Loucy (cell line): ENCODE results near the gene NKX2-2.
"Not testable (repeated sequence)": the region's sequence is repeated elsewhere in the genome, so short reads cannot be mapped to it uniquely, and the experiment has no call there.

Experiments
- H2AFZ ChIP-seq: fragments of 200-600 bp; sonication (generic); 2 replicates; pipeline ENCODE4 v1.6.0; 2016; ENCODE audit warnings: antibody characterized with exemption, mild to moderate bottlenecking, low read length, moderate library complexity
- H3F3A ChIP-seq: fragments of 200-600 bp; 2 replicates; pipeline ENCODE4 v1.6.0; 2016; ENCODE audit warnings: antibody characterized with exemption, low read depth, mild to moderate bottlenecking
- H3K27me3 ChIP-seq: fragments of 200-600 bp; sonication (generic); 2 replicates; pipeline ENCODE4 v1.6.1; 2014; ENCODE audit warnings: low read length, mild to moderate bottlenecking; ENCODE audit not compliant: insufficient read depth, poor library complexity, severe bottlenecking
- H3K36me3 ChIP-seq: fragments of 200-600 bp; sonication (generic); 2 replicates; pipeline ENCODE4 v1.6.1; 2016; ENCODE audit warnings: low read length; ENCODE audit not compliant: insufficient read depth
- H3K4me1 ChIP-seq: fragments of 200-600 bp; sonication (generic); 2 replicates; pipeline ENCODE4 v1.5.1; 2014; ENCODE audit warnings: low read length, mild to moderate bottlenecking; ENCODE audit not compliant: insufficient read depth, poor library complexity, severe bottlenecking
- H3K4me2 ChIP-seq: fragments of 200-600 bp; sonication (generic); 2 replicates; pipeline ENCODE4 v1.6.0; 2014; ENCODE audit warnings: antibody characterized with exemption, low read length, low read depth, mild to moderate bottlenecking; ENCODE audit not compliant: poor library complexity, severe bottlenecking
- H3K4me3 ChIP-seq: fragments of 200-600 bp; sonication (generic); 2 replicates; pipeline ENCODE4 v1.5.1; 2014; ENCODE audit warnings: low read length, mild to moderate bottlenecking, mixed read lengths; ENCODE audit not compliant: poor library complexity, severe bottlenecking
- H3K79me2 ChIP-seq: fragments of 200-600 bp; sonication (generic); 2 replicates; pipeline ENCODE4 v1.6.1; 2014; ENCODE audit warnings: low read length; ENCODE audit not compliant: insufficient read depth
- H3K9ac ChIP-seq: fragments of 200-600 bp; sonication (generic); 2 replicates; pipeline ENCODE4 v1.6.0; 2014; ENCODE audit warnings: mild to moderate bottlenecking, low read depth, low read length, moderate library complexity; ENCODE audit not compliant: poor library complexity, severe bottlenecking
- H3K9me2 ChIP-seq: fragments of 200-600 bp; sonication (generic); replicated peaks from 2 replicates; pipeline ENCODE4 v1.6.1; 2016; ENCODE audit warnings: low read depth, low read length, mixed read lengths
- H3K9me3 ChIP-seq: fragments of 200-600 bp; sonication (generic); 2 replicates; pipeline ENCODE4 v1.6.1; 2014; ENCODE audit warnings: mild to moderate bottlenecking, antibody characterized with exemption, low read length, low read depth; ENCODE audit not compliant: insufficient read depth
- H4K20me1 ChIP-seq: fragments of 200-600 bp; sonication (generic); 2 replicates; pipeline ENCODE4 v1.6.0; 2014; ENCODE audit warnings: antibody characterized with exemption, low read length, mild to moderate bottlenecking; ENCODE audit not compliant: insufficient read depth, poor library complexity, severe bottlenecking
- EZH2phosphoT487 ChIP-seq: fragments of 200-600 bp; IDR thresholded peaks from 2 replicates; pipeline ENCODE4 v1.6.1; 2018; ENCODE audit warnings: antibody characterized with exemption, mild to moderate bottlenecking, moderate library complexity, borderline replicate concordance
- TF ChIP-seq, protein P1 (sequence below): fragments of 200-600 bp; sonication (generic); conservative IDR thresholded peaks from 2 replicates; pipeline ENCODE4 v1.5.1; 2014; ENCODE audit warnings: mild to moderate bottlenecking, antibody characterized with exemption, low read length

The NKX2-2 gene

DNA sequence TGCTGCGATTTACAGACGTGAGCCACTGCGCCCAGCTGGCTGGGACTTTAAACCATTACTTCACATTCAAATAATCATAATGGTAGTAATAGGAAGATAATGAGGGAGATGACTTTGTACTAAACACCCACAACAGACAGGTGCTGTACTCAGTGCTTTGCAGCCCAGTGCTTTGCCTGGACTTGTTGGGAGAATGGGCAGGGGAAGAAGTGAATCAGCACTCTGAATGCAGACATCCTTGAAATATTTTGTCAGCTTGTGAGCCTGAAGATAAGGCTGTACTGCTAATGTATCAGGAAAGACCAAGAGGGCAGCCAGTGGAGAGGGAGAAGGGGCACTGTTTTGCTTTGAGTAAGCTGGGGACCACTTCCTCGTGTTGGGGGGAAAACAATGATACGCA is 17.4 kb downstream of the NKX2-2 start:
- Histone ChIP-seq H2AFZ (no peak overlapping the region), H3K79me2 (no peaks in the 10 kb centered on the region), H3K4me2 (no peak overlapping the region), H3K4me1 (no peaks in the 10 kb centered on the region), H3K9me2 (no peaks in the 10 kb centered on the region), H3K9ac (no peak overlapping the region), H4K20me1 (no peaks in the 10 kb centered on the region), H3K36me3 (no peaks in the 10 kb centered on the region), H3K27me3 (no peaks in the 10 kb centered on the region), H3K4me3 (no peak overlapping the region), H3F3A (no peaks in the 10 kb centered on the region), H3K9me3 (no peaks in the 10 kb centered on the region)
- no peak for TF ChIP-seq EZH2phosphoT487
- TF ChIP-seq, protein P1, sequence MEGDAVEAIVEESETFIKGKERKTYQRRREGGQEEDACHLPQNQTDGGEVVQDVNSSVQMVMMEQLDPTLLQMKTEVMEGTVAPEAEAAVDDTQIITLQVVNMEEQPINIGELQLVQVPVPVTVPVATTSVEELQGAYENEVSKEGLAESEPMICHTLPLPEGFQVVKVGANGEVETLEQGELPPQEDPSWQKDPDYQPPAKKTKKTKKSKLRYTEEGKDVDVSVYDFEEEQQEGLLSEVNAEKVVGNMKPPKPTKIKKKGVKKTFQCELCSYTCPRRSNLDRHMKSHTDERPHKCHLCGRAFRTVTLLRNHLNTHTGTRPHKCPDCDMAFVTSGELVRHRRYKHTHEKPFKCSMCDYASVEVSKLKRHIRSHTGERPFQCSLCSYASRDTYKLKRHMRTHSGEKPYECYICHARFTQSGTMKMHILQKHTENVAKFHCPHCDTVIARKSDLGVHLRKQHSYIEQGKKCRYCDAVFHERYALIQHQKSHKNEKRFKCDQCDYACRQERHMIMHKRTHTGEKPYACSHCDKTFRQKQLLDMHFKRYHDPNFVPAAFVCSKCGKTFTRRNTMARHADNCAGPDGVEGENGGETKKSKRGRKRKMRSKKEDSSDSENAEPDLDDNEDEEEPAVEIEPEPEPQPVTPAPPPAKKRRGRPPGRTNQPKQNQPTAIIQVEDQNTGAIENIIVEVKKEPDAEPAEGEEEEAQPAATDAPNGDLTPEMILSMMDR = no peak

DNA sequence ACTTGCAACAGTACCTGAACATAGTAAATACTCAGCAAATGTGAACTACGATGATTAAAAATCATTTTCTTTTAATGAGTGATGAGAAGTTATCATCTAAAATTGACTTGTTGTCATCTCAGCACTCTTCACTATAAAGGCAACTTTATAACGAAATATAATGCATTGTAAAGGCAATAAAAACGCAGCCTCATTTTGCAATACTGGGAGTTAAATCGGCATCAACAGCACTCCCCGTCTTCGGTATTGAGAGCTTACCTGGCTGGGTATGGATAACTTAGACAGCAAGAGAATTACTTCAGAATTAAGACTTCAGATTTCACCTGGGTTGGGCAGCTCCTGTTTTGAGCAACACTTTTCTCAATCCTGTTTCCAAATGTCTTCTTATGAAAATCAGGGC is 20.8 kb downstream of the NKX2-2 start:
- Histone ChIP-seq H3K36me3 (no peaks in the 10 kb centered on the region), H3K79me2 (no peaks in the 10 kb centered on the region), H3K9me2 (no peaks in the 10 kb centered on the region), H2AFZ (no peak overlapping the region), H3K4me3 (no peak overlapping the region), H3K4me1 (no peaks in the 10 kb centered on the region), H3K27me3 (no peaks in the 10 kb centered on the region), H3K9ac (no peak overlapping the region), H4K20me1 (no peaks in the 10 kb centered on the region), H3F3A (no peaks in the 10 kb centered on the region), H3K9me3 (no peaks in the 10 kb centered on the region), H3K4me2 (no peak overlapping the region)
- TF ChIP-seq EZH2phosphoT487 = no peak
- TF ChIP-seq, protein P1 = no peak

DNA sequence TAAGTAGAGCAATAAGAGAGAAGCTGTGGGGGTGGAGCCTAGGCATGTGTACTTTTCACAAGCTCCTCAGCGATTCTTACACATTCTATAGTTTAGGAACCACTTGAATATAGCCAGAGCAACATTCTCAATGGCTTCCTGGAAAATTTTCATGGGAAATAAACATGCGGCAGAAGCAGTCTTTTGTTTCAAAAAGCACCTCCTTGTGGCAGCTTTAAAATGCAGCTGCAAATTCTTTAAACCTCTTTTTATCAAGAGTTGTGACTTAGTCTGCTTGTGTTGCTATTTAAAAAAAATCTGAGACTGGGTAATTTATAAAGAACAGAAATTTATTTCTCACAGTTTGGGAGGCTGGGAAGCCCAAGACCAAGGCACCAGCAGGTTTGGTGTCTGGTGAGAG is 23.8 kb downstream of the NKX2-2 start:
- no peak overlapping the region for H3K9ac ChIP-seq
- H4K20me1 ChIP-seq = no peaks in the 10 kb centered on the region
- H3K27me3 ChIP-seq = no peaks in the 10 kb centered on the region
- TF ChIP-seq EZH2phosphoT487 = no peak
- TF ChIP-seq, protein P1 = no peak
- H2AFZ ChIP-seq = no peak overlapping the region
- no peak overlapping the region for H3K4me2 ChIP-seq
- H3F3A ChIP-seq = no peaks in the 10 kb centered on the region
- H3K9me2 ChIP-seq = no peaks in the 10 kb centered on the region
- H3K79me2 ChIP-seq = no peaks in the 10 kb centered on the region
- H3K9me3 ChIP-seq = peaks cover 2% of the 10 kb centered on the region; the same call in 1 of the 2 replicates
- no peaks in the 10 kb centered on the region for H3K36me3 ChIP-seq
- H3K4me3 ChIP-seq = no peak overlapping the region
- no peaks in the 10 kb centered on the region for H3K4me1 ChIP-seq

DNA sequence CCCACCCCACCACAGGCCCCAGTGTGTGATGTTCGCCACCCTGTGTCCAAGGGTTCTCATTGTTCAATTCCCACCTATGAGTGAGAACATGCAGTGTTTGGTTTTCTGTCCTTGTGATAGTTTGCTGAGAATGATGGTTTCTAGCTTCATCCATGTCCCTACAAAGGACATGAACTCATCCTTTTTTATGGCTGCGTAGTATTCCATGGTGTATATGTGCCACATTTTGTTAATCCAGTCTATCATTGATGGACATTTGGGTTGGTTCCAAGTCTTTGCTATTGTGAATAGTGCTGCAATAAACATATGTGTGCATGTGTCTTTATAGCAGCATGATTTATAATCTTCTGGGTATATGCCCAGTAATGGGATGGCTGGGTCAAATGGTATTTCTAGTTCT is 33.7 kb downstream of the NKX2-2 start:
- not testable (repeated sequence) for H3K4me3 ChIP-seq, H2AFZ ChIP-seq, H3K79me2 ChIP-seq, H3K36me3 ChIP-seq, H3K27me3 ChIP-seq, H3F3A ChIP-seq, H3K9me2 ChIP-seq, H3K4me1 ChIP-seq, H4K20me1 ChIP-seq, H3K9ac ChIP-seq, H3K4me2 ChIP-seq, H3K9me3 ChIP-seq
